Neural crest cell (in vitro differentiated cells): ENCODE measurements around the gene ADORA1. TPM values are rescaled to one million over a fixed set of nuclear protein-coding genes. Genes with fewer than 3 reads are reported as not detected.

Experiments
- DNase-seq: peaks from one replicate; pipeline ENCODE4 v3.0.0; 2021; ENCODE audit warnings: low read depth, mixed read lengths, low spot score
- H3K27ac Mint-ChIP-seq: one replicate; pipeline ENCODE4 v1.8.0; 2021; ENCODE audit warnings: mild to moderate bottlenecking, mixed read lengths; ENCODE audit not compliant: unreplicated experiment
- H3K27me3 Mint-ChIP-seq: 2 replicates; pipeline ENCODE4 v1.8.0; 2021; ENCODE audit warnings: low read depth, mild to moderate bottlenecking, mixed read lengths
- H3K36me3 Mint-ChIP-seq: 2 replicates; pipeline ENCODE4 v1.8.0; 2021; ENCODE audit warnings: low read depth, mild to moderate bottlenecking, mixed read lengths
- H3K4me1 Mint-ChIP-seq: 2 replicates; pipeline ENCODE4 v1.8.0; 2021; ENCODE audit warnings: mixed read lengths
- H3K4me3 Mint-ChIP-seq: one replicate; pipeline ENCODE4 v1.8.0; 2021; ENCODE audit warnings: mild to moderate bottlenecking, mixed read lengths
- H3K9me3 Mint-ChIP-seq: 2 replicates; pipeline ENCODE4 v1.8.0; 2021; ENCODE audit warnings: mixed read lengths
- total RNA-seq: library from RNA; stranded (reverse); gene quantifications from 2 replicates; pipeline ENCODE4 v1.2.1, GENCODE V29; 2021
- TF ChIP-seq, protein P1 (sequence below): fragments of 200-600 bp; sonication (generic); conservative IDR thresholded peaks from 2 replicates; pipeline ENCODE4 v1.5.0; 2021; ENCODE audit warnings: antibody characterized with exemption, mild to moderate bottlenecking

Gene ADORA1
- total RNA-seq, 1 donor from 2014 or later, result 1.9 TPM

DNA sequence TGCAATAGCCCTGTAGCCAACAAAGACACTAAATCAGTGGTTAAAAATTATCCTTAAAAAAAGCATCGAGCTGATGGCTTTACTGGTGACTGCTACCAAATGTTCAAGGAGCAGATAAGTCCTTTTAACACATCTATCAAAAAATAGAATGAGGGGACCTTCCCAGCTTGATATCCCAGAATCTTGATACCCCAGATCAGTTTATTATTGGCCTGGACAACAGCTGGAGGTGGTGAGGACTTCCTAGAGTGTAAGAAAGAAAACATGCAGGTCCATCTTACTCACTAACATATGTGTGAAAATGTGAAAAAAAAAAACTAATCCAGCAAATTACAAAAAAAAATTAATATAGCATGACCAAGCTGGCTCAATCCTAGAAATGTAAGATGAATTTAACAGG is 80.7 kb downstream of the ADORA1 start:
- DNase-seq, result no peak
- Mint-ChIP-seq H3K27me3 (peaks cover 5% of the 10 kb centered on the region), H3K4me3 (no peak overlapping the region), H3K9me3 (no peaks in the 10 kb centered on the region), H3K27ac (no peak overlapping the region), H3K4me1 (no peaks in the 10 kb centered on the region), H3K36me3 (no peaks in the 10 kb centered on the region)
- TF ChIP-seq, protein P1, sequence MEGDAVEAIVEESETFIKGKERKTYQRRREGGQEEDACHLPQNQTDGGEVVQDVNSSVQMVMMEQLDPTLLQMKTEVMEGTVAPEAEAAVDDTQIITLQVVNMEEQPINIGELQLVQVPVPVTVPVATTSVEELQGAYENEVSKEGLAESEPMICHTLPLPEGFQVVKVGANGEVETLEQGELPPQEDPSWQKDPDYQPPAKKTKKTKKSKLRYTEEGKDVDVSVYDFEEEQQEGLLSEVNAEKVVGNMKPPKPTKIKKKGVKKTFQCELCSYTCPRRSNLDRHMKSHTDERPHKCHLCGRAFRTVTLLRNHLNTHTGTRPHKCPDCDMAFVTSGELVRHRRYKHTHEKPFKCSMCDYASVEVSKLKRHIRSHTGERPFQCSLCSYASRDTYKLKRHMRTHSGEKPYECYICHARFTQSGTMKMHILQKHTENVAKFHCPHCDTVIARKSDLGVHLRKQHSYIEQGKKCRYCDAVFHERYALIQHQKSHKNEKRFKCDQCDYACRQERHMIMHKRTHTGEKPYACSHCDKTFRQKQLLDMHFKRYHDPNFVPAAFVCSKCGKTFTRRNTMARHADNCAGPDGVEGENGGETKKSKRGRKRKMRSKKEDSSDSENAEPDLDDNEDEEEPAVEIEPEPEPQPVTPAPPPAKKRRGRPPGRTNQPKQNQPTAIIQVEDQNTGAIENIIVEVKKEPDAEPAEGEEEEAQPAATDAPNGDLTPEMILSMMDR, result no peak

DNA sequence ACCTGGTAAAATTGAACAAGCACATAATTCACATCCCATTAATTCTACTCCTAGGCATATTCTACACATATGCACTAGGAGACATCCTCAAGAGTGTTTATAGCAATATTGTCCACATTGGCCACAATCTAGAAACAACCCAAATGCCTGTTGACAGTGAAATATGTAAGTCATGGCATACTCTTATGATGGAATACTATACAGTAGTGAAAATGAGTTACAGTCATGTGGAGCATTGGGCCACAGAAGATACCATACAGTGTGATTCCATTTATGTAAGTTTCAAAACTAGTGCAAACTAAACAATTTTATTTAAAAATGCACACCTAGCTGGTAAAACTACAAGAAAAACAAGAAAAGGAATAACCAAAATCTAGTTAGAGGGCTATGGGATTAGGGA is 82.8 kb downstream of the ADORA1 start:
- DNase-seq, result no peak
- Mint-ChIP-seq H3K36me3 (no peaks in the 10 kb centered on the region), H3K4me3 (no peak overlapping the region), H3K9me3 (no peaks in the 10 kb centered on the region), H3K27ac (no peak overlapping the region), H3K4me1 (no peaks in the 10 kb centered on the region), H3K27me3 (peaks cover 12% of the 10 kb centered on the region)
- TF ChIP-seq, protein P1, result no peak

DNA sequence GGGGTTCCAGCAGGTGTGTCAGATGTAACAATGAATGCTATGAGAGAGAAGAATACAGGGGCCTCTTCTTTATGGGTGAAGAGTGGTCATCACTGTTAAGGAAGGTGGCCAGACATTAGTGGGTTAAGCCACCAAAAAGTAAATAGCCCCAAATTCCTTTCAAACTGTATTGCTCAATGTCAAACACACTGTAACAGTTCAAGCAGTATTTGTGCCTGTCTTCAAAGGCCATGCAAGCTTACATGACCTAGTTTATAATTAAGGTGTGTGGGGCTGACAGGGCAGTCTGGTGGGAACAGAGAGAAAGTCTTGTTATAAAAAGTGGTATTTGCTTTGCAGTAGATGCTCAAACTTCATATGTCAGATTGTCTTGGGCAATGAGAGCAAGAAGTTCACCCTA is 83.5 kb downstream of the ADORA1 start:
- H3K27ac Mint-ChIP-seq, result no peak overlapping the region
- TF ChIP-seq, protein P1, result no peak
- no peaks in the 10 kb centered on the region for H3K36me3 Mint-ChIP-seq
- no peaks in the 10 kb centered on the region for H3K9me3 Mint-ChIP-seq
- no peaks in the 10 kb centered on the region for H3K4me1 Mint-ChIP-seq
- H3K27me3 Mint-ChIP-seq, result peaks cover 13% of the 10 kb centered on the region
- DNase-seq, result no peak
- H3K4me3 Mint-ChIP-seq, result no peak overlapping the region

DNA sequence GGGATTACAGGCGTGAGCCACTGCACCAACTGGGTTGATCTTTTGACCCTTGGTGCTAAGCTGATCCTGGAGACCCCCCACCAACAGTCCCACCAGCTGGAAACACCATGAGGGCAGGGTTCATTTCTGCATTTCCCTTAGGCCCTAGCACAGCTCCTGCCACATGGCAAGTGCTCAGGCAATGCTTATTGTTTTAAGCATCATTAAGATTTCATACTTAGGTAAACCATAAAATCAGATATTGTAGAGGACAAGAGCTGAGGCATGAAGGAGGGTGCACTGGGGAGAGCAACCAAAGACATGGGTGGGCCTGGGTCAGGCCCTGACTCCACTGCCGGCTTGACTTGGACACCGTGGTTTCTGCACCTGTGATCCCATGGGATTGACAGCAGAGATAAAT is 84.3 kb downstream of the ADORA1 start:
- Mint-ChIP-seq H3K27me3 (peaks cover 19% of the 10 kb centered on the region), H3K9me3 (no peaks in the 10 kb centered on the region), H3K4me1 (peaks cover 4% of the 10 kb centered on the region), H3K36me3 (no peaks in the 10 kb centered on the region), H3K27ac (no peak overlapping the region), H3K4me3 (no peak overlapping the region)
- DNase-seq, result no peak
- TF ChIP-seq, protein P1, result no peak

DNA sequence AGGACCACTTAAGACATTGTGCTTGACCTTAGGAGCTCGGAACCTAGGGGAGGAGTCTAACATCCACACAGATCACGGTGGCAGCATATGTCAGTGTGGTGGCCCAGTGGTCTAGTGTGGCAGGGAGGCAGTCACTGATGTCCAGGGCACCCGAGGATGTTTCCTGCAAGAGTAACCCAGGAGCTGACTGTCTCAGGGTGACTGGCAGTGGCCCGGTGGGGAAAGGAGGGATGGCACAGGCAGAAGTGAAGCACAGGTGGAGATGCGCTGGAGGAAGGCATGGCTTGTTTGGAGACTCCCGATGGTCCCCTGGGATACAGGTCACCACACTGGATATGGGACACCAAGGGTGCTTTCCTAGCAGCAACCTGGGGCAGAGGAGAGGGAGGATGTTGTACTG is 85.6 kb downstream of the ADORA1 start:
- Mint-ChIP-seq H3K27ac (no peak overlapping the region), H3K4me3 (no peak overlapping the region), H3K27me3 (peaks cover 24% of the 10 kb centered on the region), H3K36me3 (no peaks in the 10 kb centered on the region), H3K4me1 (peaks cover 4% of the 10 kb centered on the region), H3K9me3 (no peaks in the 10 kb centered on the region)
- DNase-seq, result no peak
- TF ChIP-seq, protein P1, result no peak

DNA sequence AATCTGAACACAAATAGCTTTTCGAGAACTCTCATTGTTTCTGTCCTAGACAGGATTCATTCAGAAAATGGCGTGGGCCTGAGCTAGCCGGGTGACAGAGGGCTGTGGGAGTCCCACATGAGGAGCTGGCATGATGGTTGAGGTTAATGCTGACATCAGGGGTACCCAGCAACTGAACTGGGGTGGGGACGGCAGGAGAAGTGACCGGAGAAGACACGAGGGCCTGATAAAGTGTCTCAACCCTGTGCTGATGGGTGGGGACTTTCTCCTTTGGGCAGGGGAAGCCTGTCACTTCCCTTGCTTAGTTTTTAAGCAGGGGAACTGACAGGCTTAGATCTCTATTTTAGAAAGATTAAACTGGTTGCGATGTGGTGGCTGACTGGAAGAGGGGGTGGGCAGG is 87.3 kb downstream of the ADORA1 start:
- no peaks in the 10 kb centered on the region for H3K36me3 Mint-ChIP-seq
- peaks cover 4% of the 10 kb centered on the region for H3K4me1 Mint-ChIP-seq
- no peak for DNase-seq
- H3K9me3 Mint-ChIP-seq, result no peaks in the 10 kb centered on the region
- H3K27ac Mint-ChIP-seq, result no peak overlapping the region
- peaks cover 34% of the 10 kb centered on the region for H3K27me3 Mint-ChIP-seq
- H3K4me3 Mint-ChIP-seq, result no peak overlapping the region
- TF ChIP-seq, protein P1, result no peak
